Fibroblast of villous mesenchyme (primary cell): ENCODE results near the gene CAMK2D. TPM values are rescaled to one million over a fixed set of nuclear protein-coding genes. Genes with fewer than 3 reads are reported as not detected.
A peak's percentile ranks its signal among the peaks of the same experiment; 100 is the strongest.

Experiments used
- DNase-seq: peaks from one replicate; pipeline ENCODE4 v3.0.0-alpha.2; 2010; ENCODE audit warnings: low read depth
- H3K4me3 ChIP-seq: 2 replicates; pipeline ENCODE4 v1.5.1; 2011; ENCODE audit warnings: low read depth, mild to moderate bottlenecking, low read length
- total RNA-seq: library from RNA; depleted of rRNA; stranded (reverse); fragments of >200 nt; gene quantifications from 2 replicates; pipeline ENCODE4 v1.2.3, GENCODE V29; 2012
- TF ChIP-seq, protein P1 (sequence below): IDR thresholded peaks from 2 replicates; pipeline ENCODE4 v1.5.1; 2012; ENCODE audit warnings: low read depth, mild to moderate bottlenecking, low read length; ENCODE audit not compliant: insufficient read depth

Gene CAMK2D
- total RNA-seq, 1 donor: 161 TPM

DNA sequence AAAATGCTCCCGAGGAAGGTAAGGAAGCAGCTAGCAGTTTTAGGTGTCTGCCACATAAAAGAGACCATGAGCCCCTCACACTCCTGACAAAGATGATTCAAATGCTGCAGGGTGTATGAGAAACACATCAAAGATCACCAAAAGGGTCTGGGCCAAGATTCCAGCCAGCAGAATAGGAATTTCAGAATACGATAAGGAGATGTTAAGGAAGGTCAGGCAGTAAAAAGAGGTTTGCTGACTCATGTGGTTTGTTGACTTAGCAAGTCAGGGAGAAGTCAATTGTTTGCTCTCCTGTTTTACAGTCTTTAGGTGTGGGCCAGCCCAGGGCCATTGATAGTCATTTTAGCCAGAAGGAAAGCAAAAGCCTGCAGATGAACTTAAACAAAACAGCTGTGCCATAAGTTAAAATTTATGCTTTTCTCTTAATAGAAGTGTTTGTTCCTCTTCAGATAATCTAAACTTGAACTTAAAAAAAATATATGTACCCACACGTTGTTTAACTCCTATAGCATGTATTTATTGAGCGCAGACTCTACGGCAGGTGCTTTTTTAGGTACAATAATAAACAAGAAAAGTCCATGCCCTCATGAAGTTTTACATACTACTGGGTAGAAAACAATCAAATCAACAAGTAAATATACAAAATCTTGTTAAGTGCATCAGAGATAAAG is 115.6 kb downstream of the CAMK2D start:
- H3K4me3 ChIP-seq: no peak overlapping the region
- TF ChIP-seq, protein P1, sequence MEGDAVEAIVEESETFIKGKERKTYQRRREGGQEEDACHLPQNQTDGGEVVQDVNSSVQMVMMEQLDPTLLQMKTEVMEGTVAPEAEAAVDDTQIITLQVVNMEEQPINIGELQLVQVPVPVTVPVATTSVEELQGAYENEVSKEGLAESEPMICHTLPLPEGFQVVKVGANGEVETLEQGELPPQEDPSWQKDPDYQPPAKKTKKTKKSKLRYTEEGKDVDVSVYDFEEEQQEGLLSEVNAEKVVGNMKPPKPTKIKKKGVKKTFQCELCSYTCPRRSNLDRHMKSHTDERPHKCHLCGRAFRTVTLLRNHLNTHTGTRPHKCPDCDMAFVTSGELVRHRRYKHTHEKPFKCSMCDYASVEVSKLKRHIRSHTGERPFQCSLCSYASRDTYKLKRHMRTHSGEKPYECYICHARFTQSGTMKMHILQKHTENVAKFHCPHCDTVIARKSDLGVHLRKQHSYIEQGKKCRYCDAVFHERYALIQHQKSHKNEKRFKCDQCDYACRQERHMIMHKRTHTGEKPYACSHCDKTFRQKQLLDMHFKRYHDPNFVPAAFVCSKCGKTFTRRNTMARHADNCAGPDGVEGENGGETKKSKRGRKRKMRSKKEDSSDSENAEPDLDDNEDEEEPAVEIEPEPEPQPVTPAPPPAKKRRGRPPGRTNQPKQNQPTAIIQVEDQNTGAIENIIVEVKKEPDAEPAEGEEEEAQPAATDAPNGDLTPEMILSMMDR: no peak
- DNase-seq: peak; percentile 68

DNA sequence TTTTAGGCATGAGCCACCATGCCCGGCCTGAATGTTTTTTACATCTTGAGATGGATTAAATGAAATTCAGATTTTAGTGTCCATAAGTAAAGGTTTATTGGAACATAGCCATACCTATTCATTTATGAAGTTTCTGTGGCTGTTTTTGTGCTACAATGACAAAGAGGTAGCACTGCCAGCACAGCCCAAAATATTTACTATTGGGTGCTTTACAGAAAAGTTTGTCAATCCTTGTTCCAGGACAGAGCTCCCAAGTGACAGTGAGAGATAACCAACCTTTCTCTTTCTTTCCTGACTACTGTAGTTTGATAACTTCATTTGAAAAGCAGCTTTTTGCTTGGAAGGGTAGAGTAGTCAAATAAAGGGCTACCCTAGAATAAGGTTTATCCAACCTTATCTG is 116.2 kb downstream of the CAMK2D start:
- DNase-seq: no peak
- no peak overlapping the region for H3K4me3 ChIP-seq
- TF ChIP-seq, protein P1: no peak

DNA sequence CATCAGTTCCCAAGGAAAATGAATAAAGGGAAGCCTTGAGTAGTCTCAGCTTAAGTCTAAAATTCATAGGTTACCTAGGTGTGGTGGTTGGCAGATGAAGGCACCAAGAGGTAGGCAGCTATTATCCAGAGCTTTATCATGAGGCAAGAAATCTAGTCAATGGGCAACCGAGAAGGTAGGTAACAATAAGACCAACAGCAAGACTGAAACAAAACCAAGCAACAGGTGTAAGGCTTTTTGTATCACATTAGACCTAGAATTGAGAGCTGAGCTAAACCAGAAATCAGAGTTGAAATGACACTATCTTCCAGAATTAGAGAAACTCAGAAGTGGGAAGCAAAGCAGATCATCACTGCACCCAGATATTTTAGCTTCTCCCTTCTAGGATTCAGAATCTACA is 117.1 kb downstream of the CAMK2D start:
- DNase-seq: no peak
- no peak overlapping the region for H3K4me3 ChIP-seq
- TF ChIP-seq, protein P1: no peak

DNA sequence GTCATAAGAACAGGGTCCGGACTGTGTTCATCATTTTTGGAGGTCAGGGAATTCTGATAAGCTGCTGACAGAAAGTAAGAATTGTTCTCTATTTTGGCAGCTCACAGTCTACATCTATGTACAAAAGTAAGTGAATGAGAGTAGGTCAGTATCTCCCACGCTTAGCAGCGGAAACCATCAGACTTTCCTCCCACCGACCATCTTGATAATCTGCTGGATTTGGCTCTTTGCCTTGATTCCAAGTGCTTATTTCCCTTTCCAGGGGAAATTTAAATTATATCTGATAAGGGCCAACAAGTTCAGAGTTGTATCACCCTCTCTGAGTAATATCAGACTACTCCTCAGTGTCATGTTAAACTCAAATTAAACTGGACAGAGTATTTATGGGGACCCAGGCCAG is 118.0 kb downstream of the CAMK2D start:
- no peak for DNase-seq
- TF ChIP-seq, protein P1: no peak

DNA sequence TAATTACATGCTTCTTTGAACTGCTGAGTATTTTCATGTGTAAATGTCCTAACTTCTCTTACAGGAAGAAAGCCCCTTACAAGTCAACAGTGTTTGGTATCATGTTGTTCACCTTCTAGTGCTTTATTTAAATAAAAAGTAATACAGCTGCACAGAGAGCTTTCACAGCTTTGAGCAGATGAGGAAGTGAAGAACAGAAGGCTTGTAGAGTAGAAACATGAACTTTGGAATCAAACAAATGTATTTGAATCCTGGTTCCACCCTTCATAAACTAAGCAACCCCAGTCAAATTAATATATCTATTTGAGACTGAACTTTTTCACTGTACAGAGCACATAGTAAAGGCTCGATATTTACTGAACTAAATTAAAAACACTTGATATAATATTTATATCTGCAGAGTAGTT is 120.5 kb downstream of the CAMK2D start:
- no peak for DNase-seq
- no peak overlapping the region for H3K4me3 ChIP-seq
- TF ChIP-seq, protein P1: no peak

More for the DNA sequence above, 118.0 kb downstream of the CAMK2D start:
- no peak overlapping the region for H3K4me3 ChIP-seq

GRCh38 chr4:113639326-113639725 is 122.2 kb downstream of the CAMK2D start:
- no peak for DNase-seq
- TF ChIP-seq, protein P1: no peak
- H3K4me3 ChIP-seq: no peak overlapping the region

GRCh38 chr4:113638562-113638832 is 123.0 kb downstream of the CAMK2D start:
- H3K4me3 ChIP-seq: no peak overlapping the region
- TF ChIP-seq, protein P1: no peak
- DNase-seq: no peak
